HG02798 (cell line): ENCODE results near the gene RAB11B.
"Not testable (repeated sequence)": the region's sequence is repeated elsewhere in the genome, so short reads cannot be mapped to it uniquely, and the experiment has no call there.

Source experiments
- ATAC-seq: cut with Tn5 transposase; IDR thresholded peaks from one replicate; pipeline ENCODE4 v1.9.1; 2021; ENCODE audit warnings: mild to moderate bottlenecking; ENCODE audit not compliant: unreplicated experiment, poor library complexity

Gene RAB11B

GRCh38 chr19:8389891-8390616, at the start of gene RAB11B:
TSS of gene RAB11B (plus strand) at chr19:8390360. CDS start at chr19:8390417, 57 bp downstream.
- ATAC-seq: peak; percentile 95

GRCh38 chr19:8341504-8341903, 48.7 kb upstream of the RAB11B start:
- ATAC-seq: not testable (repeated sequence)

- ATAC-seq: no peak
Observed at GRCh38 chr19:8342316-8342683, 47.9 kb upstream of the RAB11B start.

GRCh38 chr19:8342684-8343482, 47.3 kb upstream of the RAB11B start, which contains the start of gene KANK3:
TSS of gene KANK3 (minus strand) at chr19:8343262. CDS start at chr19:8337828, 5,434 bp downstream.
- peak; percentile 88 for ATAC-seq

- no peak for ATAC-seq
Observed at GRCh38 chr19:8343483-8343844, 46.7 kb upstream of the RAB11B start.

- not testable (repeated sequence) for ATAC-seq
Observed at GRCh38 chr19:8349629-8350372, 40.4 kb upstream of the RAB11B start.

GRCh38 chr19:8352134-8352827, 37.9 kb upstream of the RAB11B start:
- no peak for ATAC-seq

GRCh38 chr19:8352845-8353244, 37.3 kb upstream of the RAB11B start:
- not testable (repeated sequence) for ATAC-seq

GRCh38 chr19:8355631-8356402, 34.3 kb upstream of the RAB11B start:
- no peak for ATAC-seq

- ATAC-seq: no peak
Observed at GRCh38 chr19:8357007-8357521, 33.1 kb upstream of the RAB11B start.

GRCh38 chr19:8358948-8359347, 31.2 kb upstream of the RAB11B start:
- no peak for ATAC-seq

- ATAC-seq: no peak
Observed at GRCh38 chr19:8360196-8360595, 30.0 kb upstream of the RAB11B start.

GRCh38 chr19:8361921-8362793, 28.0 kb upstream of the RAB11B start:
- ATAC-seq: no peak

GRCh38 chr19:8363803-8364771, 26.1 kb upstream of the RAB11B start, which contains the start of gene ANGPTL4:
TSS of gene ANGPTL4 (plus strand) at chr19:8364155. CDS start at chr19:8364322, 167 bp downstream.
- ATAC-seq: no peak

GRCh38 chr19:8366121-8366581, 24.0 kb upstream of the RAB11B start:
- ATAC-seq: no peak

- no peak for ATAC-seq
Observed at GRCh38 chr19:8366961-8367326, 23.2 kb upstream of the RAB11B start.
